Fibroblast of the conjunctiva (primary cell): Measurements from ENCODE around the gene NMT2.

Experiments
- DNase-seq: peaks from one replicate; pipeline ENCODE4 v3.0.0-alpha.2; 2010; ENCODE audit warnings: low read depth

The NMT2 gene

GRCh38 chr10:15141136-15142054 lies 27.1 kb downstream of the NMT2 start:
- no peak for DNase-seq

- DNase-seq, result no peak
These were observed 27.8 kb downstream of the NMT2 start for GRCh38 chr10:15140698-15141097.

GRCh38 chr10:15137636-15138035 lies 30.9 kb downstream of the NMT2 start:
- DNase-seq, result no peak

GRCh38 chr10:15137036-15137359 lies 31.5 kb downstream of the NMT2 start:
- no peak for DNase-seq

- no peak for DNase-seq
These were observed 32.1 kb downstream of the NMT2 start for GRCh38 chr10:15136129-15137035.

GRCh38 chr10:15131330-15131729 lies 37.2 kb downstream of the NMT2 start:
- DNase-seq, result no peak

GRCh38 chr10:15124908-15125307 lies 43.6 kb downstream of the NMT2 start:
- no peak for DNase-seq

- no peak for DNase-seq
These were observed 44.3 kb downstream of the NMT2 start for GRCh38 chr10:15124190-15124589.

GRCh38 chr10:15123749-15124184 lies 44.7 kb downstream of the NMT2 start:
- no peak for DNase-seq

GRCh38 chr10:15122477-15123030 lies 45.9 kb downstream of the NMT2 start:
- DNase-seq, result no peak

- DNase-seq, result no peak
These were observed 46.8 kb downstream of the NMT2 start for GRCh38 chr10:15121707-15122106.

- DNase-seq, result peak; percentile 10
These were observed 48.0 kb downstream of the NMT2 start for GRCh38 chr10:15120523-15120922.

GRCh38 chr10:15118615-15119014 lies 49.9 kb downstream of the NMT2 start:
- DNase-seq, result no peak

- DNase-seq, result no peak
These were observed 52.3 kb downstream of the NMT2 start for GRCh38 chr10:15116225-15116624.

GRCh38 chr10:15113766-15114165 lies 54.7 kb downstream of the NMT2 start:
- DNase-seq, result no peak

GRCh38 chr10:15112657-15113056 lies 55.8 kb downstream of the NMT2 start:
- DNase-seq, result no peak

- peak; percentile 74 for DNase-seq
These were observed 62.0 kb downstream of the NMT2 start for GRCh38 chr10:15106352-15107013.

- DNase-seq, result no peak
These were observed 65.0 kb downstream of the NMT2 start for GRCh38 chr10:15103513-15103912.

- DNase-seq, result no peak
These were observed 68.6 kb downstream of the NMT2 start for GRCh38 chr10:15099886-15100285.

GRCh38 chr10:15097011-15097812 lies 71.3 kb downstream of the NMT2 start, which contains the start of gene RPP38:
TSS of gene RPP38 (plus strand) at chr10:15097355. CDS start at chr10:15103315, 5,960 bp downstream.
- peak; percentile 95 for DNase-seq

GRCh38 chr10:15096661-15097010 lies 71.9 kb downstream of the NMT2 start:
- DNase-seq, result no peak
